ENCODE results near the gene ZNF219. TPM values are rescaled to one million over a fixed set of nuclear protein-coding genes. Genes with fewer than 3 reads are reported as not detected.

ZNF219 gene
- polyA plus RNA-seq, 1 donor from 2014 or later = 40.6 TPM

GRCh38 chr14:21072031-21072473 is 26.4 kb downstream of the ZNF219 start:
- Histone ChIP-seq H3K9ac (ENCODE audit: low read length) (peak overlapping the region; percentile 92), H3K4me2 (ENCODE audit: low read length) (peak overlapping the region; percentile 99), H3K27me3 (ENCODE audit: insufficient read depth, low read depth, low read length) (no peaks in the 10 kb centered on the region), H3F3A (ENCODE audit: insufficient read depth, low read length, poor library complexity, severe bottlenecking) (peaks cover 4% of the 10 kb centered on the region), H3K27ac (ENCODE audit: low read length) (peak overlapping the region; percentile 71), H3K36me3 (ENCODE audit: insufficient read depth, low read length) (peaks cover 5% of the 10 kb centered on the region), H3K4me3 (ENCODE audit: low read length) (peak overlapping the region; percentile 78), H2AFZ (ENCODE audit: low read depth, low read length) (no peak overlapping the region), H3K9me2 (ENCODE audit: insufficient read depth, low read length) (no peaks in the 10 kb centered on the region), H3K9me3 (ENCODE audit: low read length) (no peaks in the 10 kb centered on the region), H3K79me2 (replicated peaks; ENCODE audit: insufficient read depth, low read length) (peaks cover 7% of the 10 kb centered on the region), H4K20me1 (ENCODE audit: insufficient read depth) (no peaks in the 10 kb centered on the region)
- no peak for TF ChIP-seq EP300 (conservative IDR thresholded peaks at IDR 0.05; ENCODE audit: poor library complexity, severe bottlenecking)
- TF ChIP-seq EZH2 (IDR thresholded peaks at IDR 0.05; ENCODE audit: borderline replicate concordance, insufficient read depth, low read length, poor library complexity, severe bottlenecking) = no peak
- no peak for TF ChIP-seq TAF1 (IDR thresholded peaks at IDR 0.05; ENCODE audit: low read depth)
- TF ChIP-seq CTCF (IDR thresholded peaks at IDR 0.05; ENCODE audit: poor library complexity, severe bottlenecking) = no peak
- no peak for TF ChIP-seq SMC3 (conservative IDR thresholded peaks at IDR 0.05; ENCODE audit: poor library complexity)
- TF ChIP-seq POLR2AphosphoS5 (IDR thresholded peaks at IDR 0.05) = no peak
- TF ChIP-seq REST (IDR thresholded peaks at IDR 0.05; ENCODE audit: borderline replicate concordance) = no peak
- no peak for TF ChIP-seq MXI1 (conservative IDR thresholded peaks at IDR 0.05; ENCODE audit: poor library complexity, severe bottlenecking)
- TF ChIP-seq RAD21 (conservative IDR thresholded peaks at IDR 0.05) = no peak

GRCh38 chr14:21071225-21072030 is 27.0 kb downstream of the ZNF219 start:
- no peaks in the 10 kb centered on the region for H3K9me3 ChIP-seq (ENCODE audit: low read length)
- H2AFZ ChIP-seq (ENCODE audit: low read depth, low read length) = no peak overlapping the region
- no peak for TF ChIP-seq REST (IDR thresholded peaks at IDR 0.05; ENCODE audit: borderline replicate concordance)
- peak; percentile 59 for TF ChIP-seq POLR2AphosphoS5 (IDR thresholded peaks at IDR 0.05)
- no peak for TF ChIP-seq EP300 (conservative IDR thresholded peaks at IDR 0.05; ENCODE audit: poor library complexity, severe bottlenecking)
- TF ChIP-seq SMC3 (conservative IDR thresholded peaks at IDR 0.05; ENCODE audit: poor library complexity) = no peak
- TF ChIP-seq CTCF (IDR thresholded peaks at IDR 0.05; ENCODE audit: poor library complexity, severe bottlenecking) = no peak
- no peak for TF ChIP-seq EZH2 (IDR thresholded peaks at IDR 0.05; ENCODE audit: borderline replicate concordance, insufficient read depth, low read length, poor library complexity, severe bottlenecking)
- TF ChIP-seq RAD21 (conservative IDR thresholded peaks at IDR 0.05) = no peak
- no peak for TF ChIP-seq MXI1 (conservative IDR thresholded peaks at IDR 0.05; ENCODE audit: poor library complexity, severe bottlenecking)
- TF ChIP-seq TAF1 (IDR thresholded peaks at IDR 0.05; ENCODE audit: low read depth) = peak; percentile 31
- peak overlapping the region; percentile 78 for H3K4me3 ChIP-seq (ENCODE audit: low read length)
- H3K36me3 ChIP-seq (ENCODE audit: insufficient read depth, low read length) = peaks cover 5% of the 10 kb centered on the region
- peak overlapping the region; percentile 92 for H3K9ac ChIP-seq (ENCODE audit: low read length)
- H3F3A ChIP-seq (ENCODE audit: insufficient read depth, low read length, poor library complexity, severe bottlenecking) = peaks cover 4% of the 10 kb centered on the region
- H3K9me2 ChIP-seq (ENCODE audit: insufficient read depth, low read length) = no peaks in the 10 kb centered on the region
- peak overlapping the region; percentile 71 for H3K27ac ChIP-seq (ENCODE audit: low read length)
- H3K27me3 ChIP-seq (ENCODE audit: insufficient read depth, low read depth, low read length) = no peaks in the 10 kb centered on the region
- peaks cover 7% of the 10 kb centered on the region for H3K79me2 ChIP-seq (replicated peaks; ENCODE audit: insufficient read depth, low read length)
- H4K20me1 ChIP-seq (ENCODE audit: insufficient read depth) = no peaks in the 10 kb centered on the region
- H3K4me2 ChIP-seq (ENCODE audit: low read length) = peak overlapping the region; percentile 99

Measured in neural cell (in vitro differentiated cells).